Right renal pelvis (tissue), 4 donors: ENCODE results near the gene GRK3. TPM values are rescaled to one million over a fixed set of nuclear protein-coding genes. Genes with fewer than 3 reads are reported as not detected.

Source experiments
- DNase-seq, 4 donors: peaks; one replicate each; pipeline ENCODE4 v3.0.0-alpha.2; 2013; ENCODE audit warnings: low read depth in 4 of 4, low spot score in 3 of 4, missing footprints in 1 of 4
- polyA plus RNA-seq, 4 donors: library from polyadenylated mRNA; unstranded; fragments of 120-200 nt; gene quantifications; one replicate each; pipeline ENCODE4 v1.2.1, GENCODE V29; 2013; ENCODE audit not compliant: insufficient read length in 4 of 4

Gene GRK3
- polyA plus RNA-seq, 4 donors: 8.4 to 13.6 (median 11.5) TPM

- DNase-seq: no peak
Measured at GRCh38 chr22:25656724-25657123, 92.2 kb downstream of the GRK3 start.

GRCh38 chr22:25658633-25659032 lies 94.2 kb downstream of the GRK3 start:
- no peak for DNase-seq

GRCh38 chr22:25659413-25659812 lies 94.9 kb downstream of the GRK3 start:
- DNase-seq: no peak

GRCh38 chr22:25660336-25660735 lies 95.9 kb downstream of the GRK3 start:
- DNase-seq: no peak

GRCh38 chr22:25661073-25661472 lies 96.6 kb downstream of the GRK3 start:
- DNase-seq: no peak

GRCh38 chr22:25663654-25664053 lies 99.2 kb downstream of the GRK3 start:
- no peak for DNase-seq

GRCh38 chr22:25666308-25666707 lies 101.8 kb downstream of the GRK3 start:
- peak; percentile 27 to 47 (median 34) for DNase-seq

GRCh38 chr22:25668437-25668836 lies 104.0 kb downstream of the GRK3 start:
- DNase-seq: no peak

GRCh38 chr22:25669253-25670069 lies 105.0 kb downstream of the GRK3 start:
- no peak for DNase-seq

GRCh38 chr22:25670070-25670461 lies 105.6 kb downstream of the GRK3 start:
- no peak for DNase-seq

- no peak for DNase-seq
Measured at GRCh38 chr22:25672289-25673084, 108.0 kb downstream of the GRK3 start.

GRCh38 chr22:25673713-25674112 lies 109.2 kb downstream of the GRK3 start:
- no peak for DNase-seq

- no peak for DNase-seq
Measured at GRCh38 chr22:25677631-25678030, 113.2 kb downstream of the GRK3 start.

- DNase-seq: no peak
Measured at GRCh38 chr22:25680051-25680450, 115.6 kb downstream of the GRK3 start.

- DNase-seq: no peak
Measured at GRCh38 chr22:25680956-25681355, 116.5 kb downstream of the GRK3 start.

GRCh38 chr22:25682109-25682508 lies 117.6 kb downstream of the GRK3 start:
- no peak for DNase-seq

GRCh38 chr22:25688627-25689026 lies 124.2 kb downstream of the GRK3 start:
- no peak for DNase-seq

GRCh38 chr22:25689631-25690030 lies 125.2 kb downstream of the GRK3 start:
- no peak for DNase-seq

- DNase-seq: no peak
Measured at GRCh38 chr22:25690798-25691197, 126.3 kb downstream of the GRK3 start.

- no peak for DNase-seq
Measured at GRCh38 chr22:25692397-25693267, 128.2 kb downstream of the GRK3 start.

GRCh38 chr22:25693268-25693565 lies 128.7 kb downstream of the GRK3 start:
- DNase-seq: no peak
